Psoas muscle (tissue), 8 donors: ENCODE measurements around the gene RNF224. TPM values are rescaled to one million over a fixed set of nuclear protein-coding genes. Genes with fewer than 3 reads are reported as not detected.

ENCODE experiments used
- ATAC-seq, 4 donors: fragments of 200-7000 bp; cut with Tn5 transposase; one replicate each; pipeline ENCODE4 v1.9.1; 2020; ENCODE audit warnings: moderate library complexity in 3 of 4, mild to moderate bottlenecking in 2 of 4
- DNase-seq, 2 donors: peaks; one replicate each; pipeline ENCODE4 v3.0.0-alpha.2; 2020
- H3K27ac ChIP-seq: fragments of 200-600 bp; one replicate; pipeline ENCODE4 v1.8.0; 2022
- H3K27me3 ChIP-seq, 3 donors: fragments of 200-600 bp in 1 of 3; one replicate each; pipeline versions ENCODE4 v1.6.1 to v1.8.0; 2013 to 2022; ENCODE audit warnings: low read length in 2 of 3, mild to moderate bottlenecking in 2 of 3, moderate library complexity in 1 of 3; ENCODE audit not compliant: insufficient read depth in 3 of 3
- H3K36me3 ChIP-seq, 2 donors: fragments of 200-600 bp in 1 of 2; one replicate each; pipeline versions ENCODE4 v1.6.1 to v1.8.0; 2013 to 2022; ENCODE audit warnings: low read depth in 1 of 2, mild to moderate bottlenecking in 1 of 2, moderate library complexity in 1 of 2; ENCODE audit not compliant: insufficient read depth in 1 of 2
- H3K4me1 ChIP-seq: fragments of 200-600 bp; one replicate; pipeline ENCODE4 v1.8.0; 2022
- H3K4me3 ChIP-seq: fragments of 200-600 bp; one replicate; pipeline ENCODE4 v1.8.0; 2022; ENCODE audit warnings: mild to moderate bottlenecking
- H3K9me3 ChIP-seq: fragments of 200-600 bp; one replicate; pipeline ENCODE4 v1.8.0; 2022
- CTCF ChIP-seq: fragments of 200-600 bp; IDR thresholded peaks from one replicate; pipeline ENCODE4 v1.8.0; 2022; ENCODE audit warnings: antibody characterized with exemption
- WGBS, 3 donors: extraction: QIAGEN DNeasy Blood & Tissue Kit; methylation state at CpG; one replicate each; pipeline versions ENCODE4 v1.1.6 to v1.1.7; 2013; 5-methylcytosine and 5-hydroxymethylcytosine counted together
- intact Hi-C, 2 donors: fragments of 100-400 bp; cut with DNase I; formaldehyde crosslinking; loops; one replicate each; pipeline versions ENCODE4 v1.11.0 to v1.14.2; 2022
- polyA plus RNA-seq, 3 donors: library from polyadenylated mRNA; stranded (reverse); fragments of 200-250 nt; gene quantifications; one replicate each; pipeline ENCODE4 v1.2.3, GENCODE V29; 2013
- total RNA-seq, 4 donors: library from RNA; stranded (reverse); fragmentation: NEBNext Ultra II Directional in 2 of 4; extraction: Animal tissue kit (Norgen Biotek cat#: 25700) in 2 of 4; gene quantifications; one replicate each; pipeline versions ENCODE4 v1.2.1 to v1.2.4, GENCODE V29; 2021 to 2023
- donor health status: healthy with polysubstance abuse.
- donor health status: DM: no; HTN: no; CAD: no; lungs with moderate emphysema.
- donor health status: Bipolar disorder and iron deficiency.
- donor health status: healthy.
- donor health status: DM: yes; HTN: yes; CAD: no.
- donor health status: DM: no; HTN: no; CAD: no.
- donor health status: DM: no; HTN: no; CAD: no.
- donor health status: DM: yes; HTN: yes; CAD: no.

Gene RNF224
- total and polyA plus RNA-seq, 7 donors, result 0.01 TPM; not detected in 6

GRCh38 chr9:137214620-137215019 lies 12.7 kb upstream of the RNF224 start:
- ATAC-seq, result no peak
- DNase-seq, result no peak
- H3K4me3 ChIP-seq, result no peak overlapping the region
- intact Hi-C loops, result no loop called here
- 91 to 93% (median 92%) methylated on average over 19 of the region's 19 CpGs for WGBS, 3 donors
- H3K9me3 ChIP-seq, result no peaks in the 10 kb centered on the region
- H3K27ac ChIP-seq, result no peak overlapping the region
- H3K4me1 ChIP-seq, result no peaks in the 10 kb centered on the region
- peaks cover 0 to 12% of the 10 kb centered on the region in 2 donors for H3K36me3 ChIP-seq
- TF ChIP-seq CTCF, result no peak
- H3K27me3 ChIP-seq, result no peaks in the 10 kb centered on the region

DNA sequence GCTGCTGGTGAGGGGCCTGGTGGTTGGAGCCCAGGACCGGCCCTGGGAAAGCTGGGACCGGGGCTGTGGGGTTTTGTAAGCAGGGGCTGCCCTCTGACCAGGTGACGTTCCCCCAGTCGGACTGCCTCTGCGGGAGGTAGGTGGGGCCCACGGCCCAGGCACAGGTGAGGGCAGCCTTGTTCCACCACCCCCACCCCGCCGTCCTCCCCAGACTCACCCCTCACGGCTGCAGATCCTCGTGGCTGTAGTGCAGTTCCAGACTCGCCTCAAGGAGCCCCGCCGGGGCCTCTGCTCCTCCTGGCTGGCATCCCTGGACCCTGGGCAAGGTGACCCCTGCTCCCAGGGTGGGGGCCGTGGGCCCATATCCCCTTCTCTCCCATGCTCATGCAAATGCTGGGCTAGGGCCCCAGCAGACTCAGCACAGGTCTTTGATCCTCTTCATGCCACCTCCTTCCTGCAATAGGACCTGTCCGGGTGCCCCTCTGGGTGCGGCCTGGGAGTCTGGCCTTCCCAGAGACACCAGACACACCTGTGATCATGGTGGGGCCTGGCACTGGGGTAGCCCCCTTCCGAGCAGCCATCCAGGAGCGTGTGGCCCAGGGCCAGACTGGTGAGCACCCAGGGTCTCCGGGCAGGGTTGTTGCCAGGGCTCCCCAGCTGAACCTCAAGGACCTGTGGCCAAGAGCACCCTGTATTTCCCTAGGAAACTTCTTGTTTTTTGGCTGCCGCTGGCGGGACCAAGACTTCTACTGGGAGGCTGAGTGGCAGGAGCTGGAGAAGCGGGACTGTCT lies 11.9 kb upstream of the RNF224 start:
- Histone ChIP-seq H3K9me3 (no peaks in the 10 kb centered on the region), H3K4me1 (no peaks in the 10 kb centered on the region), H3K27me3 (no peaks in the 10 kb centered on the region), H3K36me3 (peaks cover 0 to 12% of the 10 kb centered on the region in 2 donors), H3K27ac (no peak overlapping the region), H3K4me3 (no peak overlapping the region)
- 91 to 94% (median 92%) methylated on average over 20 to 22 of the region's 22 CpGs for WGBS, 3 donors
- ATAC-seq (no peak), DNase-seq (no peak)
- no peak for TF ChIP-seq CTCF
- intact Hi-C loops, result no loop called here

DNA sequence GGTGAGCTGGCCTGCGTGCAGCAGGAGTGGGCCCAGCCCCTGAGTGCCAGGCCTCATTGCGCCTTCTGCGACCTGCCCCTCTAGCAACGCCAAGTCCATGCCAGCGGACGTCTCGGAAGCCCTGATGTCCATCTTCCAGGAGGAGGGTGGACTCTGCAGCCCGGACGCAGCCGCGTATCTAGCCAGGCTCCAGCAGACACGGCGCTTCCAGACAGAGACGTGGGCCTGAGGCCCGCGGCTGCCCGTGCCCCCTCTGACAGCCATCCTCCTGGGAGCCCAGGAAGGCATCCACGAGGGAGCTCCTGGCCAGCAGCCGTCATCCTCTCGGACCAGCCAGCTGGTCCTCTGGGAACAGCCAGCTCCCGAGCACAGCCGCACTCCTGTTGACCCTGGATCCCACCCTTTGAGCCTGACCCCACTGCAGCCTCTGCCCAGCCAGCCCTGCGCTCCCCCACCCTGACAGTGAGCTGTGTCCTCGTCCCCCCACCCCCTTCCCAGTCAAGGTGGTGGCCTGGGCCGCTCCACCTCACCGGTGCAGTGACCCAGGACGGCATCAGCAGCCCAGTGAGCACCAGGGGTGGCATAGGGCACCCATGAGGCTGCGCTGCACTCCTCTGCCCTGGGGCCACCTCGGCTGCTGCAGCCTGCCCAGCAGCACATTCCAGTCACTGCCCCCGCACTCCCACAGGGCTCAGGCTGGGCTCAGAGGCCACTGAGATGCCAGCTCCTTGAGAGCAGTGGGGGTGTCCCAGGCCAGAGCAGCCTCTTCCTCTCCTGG lies 10.9 kb upstream of the RNF224 start:
- H3K36me3 ChIP-seq, result peaks cover 0 to 12% of the 10 kb centered on the region in 2 donors
- no peaks in the 10 kb centered on the region for H3K4me1 ChIP-seq
- no peak for TF ChIP-seq CTCF
- H3K27me3 ChIP-seq, result no peaks in the 10 kb centered on the region
- DNase-seq (no peak), ATAC-seq (no peak)
- no peak overlapping the region for H3K27ac ChIP-seq
- H3K4me3 ChIP-seq, result no peak overlapping the region
- no peaks in the 10 kb centered on the region for H3K9me3 ChIP-seq
- intact Hi-C loops, result no loop called here
- 88 to 90% (median 90%) methylated on average over 27 to 30 of the region's 30 CpGs for WGBS, 3 donors

DNA sequence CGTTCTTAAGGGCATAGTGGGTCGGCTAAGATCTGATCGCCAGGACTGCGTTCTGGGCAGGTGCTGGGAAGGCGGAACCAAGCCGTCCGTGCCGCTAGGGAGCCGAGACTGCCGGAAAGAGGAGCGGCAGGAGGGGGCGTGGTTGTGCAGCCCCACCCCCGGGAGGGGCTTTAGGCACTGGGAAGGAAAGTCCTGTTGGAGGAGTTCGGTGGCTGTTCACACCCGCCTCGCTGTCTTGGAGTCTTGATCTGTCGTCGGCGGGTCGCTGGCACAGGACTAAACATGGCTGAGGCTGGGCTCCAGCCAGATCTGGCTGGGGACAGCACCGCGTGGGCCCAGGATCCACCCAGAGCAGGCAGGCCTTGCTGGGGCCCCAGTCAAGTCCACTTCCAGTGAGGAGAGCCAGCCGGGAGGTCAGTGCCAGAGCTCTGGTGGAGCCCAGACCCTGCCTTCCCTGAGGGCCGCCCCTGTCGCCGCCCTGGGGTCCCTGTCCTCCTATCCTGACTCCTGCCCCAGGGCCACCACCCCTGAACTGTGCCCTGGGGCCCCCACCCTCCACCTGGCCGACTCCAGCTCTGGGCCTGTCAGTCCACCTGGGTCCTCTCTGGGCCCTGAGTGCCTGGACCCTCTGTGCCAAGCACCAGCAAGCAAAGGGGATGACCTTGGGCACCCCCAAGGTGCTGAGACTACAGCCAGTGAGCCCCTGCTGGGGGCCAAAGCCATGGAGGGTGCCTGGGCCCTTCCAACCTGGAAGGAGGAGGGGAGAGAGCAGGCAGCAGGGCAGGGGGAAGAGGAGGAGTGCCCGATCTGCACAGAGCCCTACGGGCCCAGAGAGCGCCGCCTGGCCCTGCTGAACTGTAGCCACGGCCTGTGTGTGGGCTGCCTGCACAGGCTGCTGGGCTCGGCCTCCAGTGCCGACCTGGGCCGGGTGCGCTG lies 9.8 kb upstream of the RNF224 start:
- no peak for TF ChIP-seq CTCF
- Histone ChIP-seq H3K4me3 (peak overlapping the region; percentile 59), H3K4me1 (peaks cover 3% of the 10 kb centered on the region), H3K36me3 (peaks cover 0 to 12% of the 10 kb centered on the region in 2 donors), H3K27me3 (no peaks in the 10 kb centered on the region), H3K9me3 (no peaks in the 10 kb centered on the region), H3K27ac (peak overlapping the region; percentile 58)
- ATAC-seq (peak; percentile 54 to 68 (median 64)), DNase-seq (peak; percentile 69 to 78)
- intact Hi-C loops, result no loop called here
- WGBS, 3 donors, result 37 to 51% (median 47%) methylated on average over 34 to 36 of the region's 36 CpGs
